ENCODE data around the gene CD83.
A peak's percentile ranks its signal among the peaks of the same experiment; 100 is the strongest.

The CD83 gene

GRCh38 chr6:14135893-14136539 is 18.4 kb downstream of the CD83 start:
- Histone ChIP-seq H3K9me3 (no peaks in the 10 kb centered on the region), H3K36me3 (no peaks in the 10 kb centered on the region), H3K27me3 (no peaks in the 10 kb centered on the region), H3K4me1 (ENCODE audit: control insufficient read depth in 1 of 2, insufficient read depth in 1 of 2, low read depth in 1 of 2, low read length in 1 of 2) (peaks cover 14 to 28% of the 10 kb centered on the region in 2 experiments), H3K4me3 (ENCODE audit: low read depth in 1 of 2, low read length in 1 of 2) (no peak overlapping the region), H3K27ac (peak overlapping the region; percentile 44)
- TF ChIP-seq CTCF (IDR thresholded peaks at IDR 0.05), result no peak

GRCh38 chr6:14138701-14139215 is 21.2 kb downstream of the CD83 start:
- Histone ChIP-seq H3K27me3 (no peaks in the 10 kb centered on the region), H3K27ac (no peak overlapping the region), H3K4me3 (ENCODE audit: low read depth in 1 of 2, low read length in 1 of 2) (no peak overlapping the region), H3K36me3 (no peaks in the 10 kb centered on the region), H3K9me3 (no peaks in the 10 kb centered on the region), H3K4me1 (ENCODE audit: control insufficient read depth in 1 of 2, insufficient read depth in 1 of 2, low read depth in 1 of 2, low read length in 1 of 2) (peaks cover 14 to 28% of the 10 kb centered on the region in 2 experiments)
- TF ChIP-seq CTCF (IDR thresholded peaks at IDR 0.05), result no peak

GRCh38 chr6:14141351-14142062 is 23.9 kb downstream of the CD83 start:
- no peak for TF ChIP-seq CTCF (IDR thresholded peaks at IDR 0.05)
- H3K27ac ChIP-seq, result no peak overlapping the region
- H3K4me1 ChIP-seq (ENCODE audit: control insufficient read depth in 1 of 2, insufficient read depth in 1 of 2, low read depth in 1 of 2, low read length in 1 of 2), result peaks cover under 1 to 10% of the 10 kb centered on the region in 2 experiments
- H3K9me3 ChIP-seq, result no peaks in the 10 kb centered on the region
- H3K36me3 ChIP-seq, result no peaks in the 10 kb centered on the region
- no peaks in the 10 kb centered on the region for H3K27me3 ChIP-seq
- no peak overlapping the region for H3K4me3 ChIP-seq (ENCODE audit: low read depth in 1 of 2, low read length in 1 of 2)

GRCh38 chr6:14142063-14142450 is 24.5 kb downstream of the CD83 start:
- H3K27me3 ChIP-seq, result no peaks in the 10 kb centered on the region
- peaks cover 0 to 6% of the 10 kb centered on the region in 2 experiments for H3K4me1 ChIP-seq (ENCODE audit: control insufficient read depth in 1 of 2, insufficient read depth in 1 of 2, low read depth in 1 of 2, low read length in 1 of 2)
- no peaks in the 10 kb centered on the region for H3K36me3 ChIP-seq
- no peak for TF ChIP-seq CTCF (IDR thresholded peaks at IDR 0.05)
- H3K9me3 ChIP-seq, result no peaks in the 10 kb centered on the region
- no peak overlapping the region for H3K4me3 ChIP-seq (ENCODE audit: low read depth in 1 of 2, low read length in 1 of 2)
- H3K27ac ChIP-seq, result no peak overlapping the region

- Histone ChIP-seq H3K9me3 (no peaks in the 10 kb centered on the region), H3K4me3 (ENCODE audit: low read depth in 1 of 2, low read length in 1 of 2) (no peak overlapping the region), H3K4me1 (ENCODE audit: control insufficient read depth in 1 of 2, insufficient read depth in 1 of 2, low read depth in 1 of 2, low read length in 1 of 2) (peaks cover 0 to 6% of the 10 kb centered on the region in 2 experiments), H3K27me3 (no peaks in the 10 kb centered on the region), H3K36me3 (no peaks in the 10 kb centered on the region), H3K27ac (no peak overlapping the region)
- no peak for TF ChIP-seq CTCF (IDR thresholded peaks at IDR 0.05)
These were observed 25.1 kb downstream of the CD83 start for GRCh38 chr6:14142511-14143223.

Data from neutrophil (primary cell).